Panc1 (cell line): ENCODE results near the gene PRRC1. TPM values are rescaled to one million over a fixed set of nuclear protein-coding genes. Genes with fewer than 3 reads are reported as not detected.

ENCODE experiments used
- ATAC-seq: fragments of 200-7000 bp; cut with Tn5 transposase; 2 replicates; pipeline ENCODE4 v1.9.1; 2020; ENCODE audit warnings: mild to moderate bottlenecking, moderate library complexity
- BruUV-seq: library from RNA; stranded (reverse); fragments of 400-500 nt; replicated peaks from 2 replicates; lab custom pipeline; 2021; lab: Mats Ljungman, UMichigan
- CTCF ChIA-PET: fragments of 300-600 bp; sonication (Branson Sonifier 250); formaldehyde crosslinking; loops from one replicate; lab custom pipeline; 2022; ENCODE audit warnings: antibody characterized with exemption; lab: Charles Lee
- POLR2A ChIA-PET: fragments of 300-600 bp; sonication (Branson Sonifier 250); formaldehyde crosslinking; loops from one replicate; lab custom pipeline; 2022; ENCODE audit warnings: antibody characterized with exemption; lab: Charles Lee
- DNase-seq: peaks from one replicate; pipeline ENCODE4 v3.0.0-alpha.2; 2010; ENCODE audit warnings: low read depth, low spot score
- H3K27ac ChIP-seq: 2 replicates; pipeline ENCODE4 v1.5.1; 2011; ENCODE audit warnings: mild to moderate bottlenecking, low read length, inconsistent platforms
- H3K27me3 ChIP-seq: fragments of 200-500 bp; sonication (Bioruptor generic); 2 replicates; pipeline ENCODE4 v1.6.0; 2014; ENCODE audit warnings: low read length, inconsistent platforms; ENCODE audit not compliant: control insufficient read depth, insufficient read depth
- H3K36me3 ChIP-seq: fragments of 200-500 bp; sonication (Bioruptor generic); 2 replicates; pipeline ENCODE4 v1.5.1; 2014; ENCODE audit warnings: inconsistent platforms, mild to moderate bottlenecking, low read length, moderate library complexity; ENCODE audit not compliant: control insufficient read depth, insufficient read depth
- H3K4me1 ChIP-seq: 2 replicates; pipeline ENCODE4 v1.5.1; 2011; ENCODE audit warnings: inconsistent platforms, mild to moderate bottlenecking, low read length, moderate library complexity; ENCODE audit not compliant: control insufficient read depth, insufficient read depth
- H3K4me3 ChIP-seq, 2 experiments: 2 replicates each; pipeline ENCODE4 v1.5.1; 2011 to 2012; ENCODE audit warnings: low read depth in 2 of 2, low read length in 2 of 2, mild to moderate bottlenecking in 2 of 2, inconsistent platforms in 1 of 2, moderate library complexity in 1 of 2
- H3K9me3 ChIP-seq: fragments of 200-500 bp; sonication (Bioruptor generic); 2 replicates; pipeline ENCODE4 v1.5.1; 2014; ENCODE audit warnings: low read depth, mild to moderate bottlenecking, inconsistent platforms, low read length, moderate library complexity; ENCODE audit not compliant: control insufficient read depth, insufficient read depth
- POLR2AphosphoS5 ChIP-seq: IDR thresholded peaks from 2 replicates; pipeline ENCODE4 v1.6.1; 2012; ENCODE audit warnings: mild to moderate bottlenecking, low read depth, low read length, moderate library complexity
- REST ChIP-seq, 2 experiments: IDR thresholded peaks; 2 replicates each; pipeline ENCODE4 v1.6.1; 2011 to 2012; ENCODE audit warnings: low read depth in 2 of 2, control low read depth in 1 of 2, low read length in 1 of 2, mild to moderate bottlenecking in 1 of 2, moderate library complexity in 1 of 2; ENCODE audit not compliant: insufficient read depth in 1 of 2
- SIN3A ChIP-seq: IDR thresholded peaks from 2 replicates; pipeline ENCODE4 v1.6.1; 2012; ENCODE audit warnings: low read depth, mild to moderate bottlenecking, low read length, moderate library complexity, borderline replicate concordance; ENCODE audit not compliant: insufficient read depth
- TCF7L2 ChIP-seq: IDR thresholded peaks from 2 replicates; pipeline ENCODE4 v1.6.1; 2011; ENCODE audit warnings: mild to moderate bottlenecking, low read depth, low read length, inconsistent platforms
- in situ Hi-C: cut with HindIII; loops from 2 replicates; pipeline ENCODE4 v1.10.0; 2016; ENCODE audit warnings: low sequenced_read_pairs, low pct_unique_long_range_greater_than_20kb
- intact Hi-C: fragments of 100-400 bp; cut with micrococcal nuclease; formaldehyde crosslinking; loops from one replicate; pipeline ENCODE4 v1.10.0; 2022; ENCODE audit not compliant: unreplicated experiment
- total RNA-seq: library from RNA; stranded (reverse); gene quantifications from one replicate; pipeline ENCODE4 v1.2.1, GENCODE V29; 2021; ENCODE audit not compliant: unreplicated experiment
- TF ChIP-seq, protein P1 (sequence below): fragments of 450-650 bp; IDR thresholded peaks from 2 replicates; pipeline ENCODE4 v1.5.1; 2017; ENCODE audit warnings: mild to moderate bottlenecking

The PRRC1 gene
- total RNA-seq, 1 experiment from 2014 or later: 48.7 TPM

- no peaks in the 10 kb centered on the region; the same call in 1 of the 2 replicates for H3K27me3 ChIP-seq
- DNase-seq: no peak
- no peaks in the 10 kb centered on the region; the same call in 1 of the 2 replicates for H3K36me3 ChIP-seq
- TF ChIP-seq, protein P1, sequence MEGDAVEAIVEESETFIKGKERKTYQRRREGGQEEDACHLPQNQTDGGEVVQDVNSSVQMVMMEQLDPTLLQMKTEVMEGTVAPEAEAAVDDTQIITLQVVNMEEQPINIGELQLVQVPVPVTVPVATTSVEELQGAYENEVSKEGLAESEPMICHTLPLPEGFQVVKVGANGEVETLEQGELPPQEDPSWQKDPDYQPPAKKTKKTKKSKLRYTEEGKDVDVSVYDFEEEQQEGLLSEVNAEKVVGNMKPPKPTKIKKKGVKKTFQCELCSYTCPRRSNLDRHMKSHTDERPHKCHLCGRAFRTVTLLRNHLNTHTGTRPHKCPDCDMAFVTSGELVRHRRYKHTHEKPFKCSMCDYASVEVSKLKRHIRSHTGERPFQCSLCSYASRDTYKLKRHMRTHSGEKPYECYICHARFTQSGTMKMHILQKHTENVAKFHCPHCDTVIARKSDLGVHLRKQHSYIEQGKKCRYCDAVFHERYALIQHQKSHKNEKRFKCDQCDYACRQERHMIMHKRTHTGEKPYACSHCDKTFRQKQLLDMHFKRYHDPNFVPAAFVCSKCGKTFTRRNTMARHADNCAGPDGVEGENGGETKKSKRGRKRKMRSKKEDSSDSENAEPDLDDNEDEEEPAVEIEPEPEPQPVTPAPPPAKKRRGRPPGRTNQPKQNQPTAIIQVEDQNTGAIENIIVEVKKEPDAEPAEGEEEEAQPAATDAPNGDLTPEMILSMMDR: no peak
- TF ChIP-seq TCF7L2: no peak
- CTCF ChIA-PET: interaction anchor here (1.0 kb wide), 1 partner anchor 22 kb away, joined by 3 read pairs; no protein-coding TSS in a partner anchor
- intact Hi-C loops (no loop called here), in situ Hi-C loops (no loop called here)
- no peaks in the 10 kb centered on the region; the same call in 1 of the 2 replicates for H3K9me3 ChIP-seq
- no peak for ATAC-seq
- H3K4me3 ChIP-seq: no peak overlapping the region
- BruUV-seq: no TSS peak
- POLR2A ChIA-PET: no interaction called here
- no peak overlapping the region for H3K27ac ChIP-seq
- H3K4me1 ChIP-seq: peaks cover 7% of the 10 kb centered on the region
Measured at GRCh38 chr5:127514816-127515215, 2.6 kb upstream of the PRRC1 start.

DNA sequence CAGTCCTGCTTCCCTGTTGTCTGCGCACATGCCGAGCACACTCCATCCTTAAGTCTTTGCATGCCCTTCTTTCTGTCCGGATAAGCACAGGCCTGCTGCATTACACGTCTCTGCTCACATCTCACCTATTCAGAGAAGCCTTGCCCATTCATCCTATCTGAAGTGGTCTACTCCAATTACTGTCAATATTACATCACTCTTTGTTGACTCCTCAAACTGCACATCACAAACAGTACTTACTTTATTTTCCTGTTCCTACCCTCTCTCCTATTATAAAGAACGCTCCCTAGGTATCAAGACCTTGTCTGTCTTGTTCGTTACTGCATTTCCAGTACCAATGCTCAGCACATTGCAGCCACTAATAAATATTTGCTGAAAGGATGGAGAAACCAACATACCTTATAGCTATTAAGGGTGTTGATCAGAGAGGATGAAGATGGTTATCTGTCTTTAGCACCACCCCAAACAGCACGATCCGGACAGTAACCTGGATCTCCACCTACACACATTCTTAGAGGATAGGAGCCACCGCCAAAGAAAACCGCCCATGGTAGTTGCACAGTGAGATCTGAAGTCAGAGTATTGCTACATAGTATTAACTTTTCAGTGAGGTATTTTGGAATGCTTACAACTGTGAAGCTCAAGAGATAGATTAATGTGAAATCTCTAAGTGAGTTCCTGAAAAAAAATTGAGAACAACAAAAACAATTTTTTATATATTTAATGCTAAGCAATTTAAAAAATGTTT lies 1.6 kb upstream of the PRRC1 start:
- H3K9me3 ChIP-seq: peaks cover 10% of the 10 kb centered on the region; the same call in 1 of the 2 replicates
- intact Hi-C loops (no loop called here), in situ Hi-C loops (no loop called here)
- ChIA-PET CTCF (no interaction called here), POLR2A (no interaction called here)
- TF ChIP-seq POLR2AphosphoS5 (no peak), REST (IDR thresholded peaks at IDR 0.05; ENCODE audit: insufficient read depth in 1 of 2, low read depth in 2 of 2, low read length in 1 of 2) (no peak)
- H3K27me3 ChIP-seq: no peaks in the 10 kb centered on the region
- no peaks in the 10 kb centered on the region; the same call in 1 of the 2 replicates for H3K36me3 ChIP-seq
- H3K4me3 ChIP-seq: no peak overlapping the region
- DNase-seq: no peak
- H3K4me1 ChIP-seq: peaks cover 7% of the 10 kb centered on the region
- no peak for ATAC-seq
- BruUV-seq: no TSS peak
- H3K27ac ChIP-seq: no peak overlapping the region

GRCh38 chr5:127517110-127517479 lies 345 bp upstream of the PRRC1 start:
- Histone ChIP-seq H3K9me3 (peaks cover 10% of the 10 kb centered on the region; the same call in 1 of the 2 replicates), H3K27ac (peak overlapping the region; percentile 91), H3K36me3 (no peaks in the 10 kb centered on the region; the same call in 1 of the 2 replicates), H3K27me3 (no peaks in the 10 kb centered on the region), H3K4me1 (peaks cover 7% of the 10 kb centered on the region), H3K4me3 (peak overlapping the region; percentile 85 to 96)
- CTCF ChIA-PET: no interaction called here
- TF ChIP-seq, protein P1: no peak
- TF ChIP-seq SIN3A: no peak
- no peak for TF ChIP-seq REST (IDR thresholded peaks at IDR 0.05; ENCODE audit: insufficient read depth in 1 of 2, low read depth in 2 of 2, low read length in 1 of 2)
- TF ChIP-seq TCF7L2: no peak
- TF ChIP-seq POLR2AphosphoS5: no peak
- peak; percentile 75 for ATAC-seq
- DNase-seq: peak; percentile 18
- BruUV-seq: no TSS peak
- intact Hi-C loops: no loop called here
- POLR2A ChIA-PET: no interaction called here
- in situ Hi-C loops: no loop called here
